Activated effector memory CD4-positive, alpha-beta T cell treated with Interleukin-2 at 50 U/mL for 16 hours (primary cell): ENCODE data around the gene LDLRAP1.

ENCODE experiments used
- DNase-seq: peaks from one replicate; pipeline ENCODE4 v3.0.0-alpha.2; 2020

The LDLRAP1 gene

DNA sequence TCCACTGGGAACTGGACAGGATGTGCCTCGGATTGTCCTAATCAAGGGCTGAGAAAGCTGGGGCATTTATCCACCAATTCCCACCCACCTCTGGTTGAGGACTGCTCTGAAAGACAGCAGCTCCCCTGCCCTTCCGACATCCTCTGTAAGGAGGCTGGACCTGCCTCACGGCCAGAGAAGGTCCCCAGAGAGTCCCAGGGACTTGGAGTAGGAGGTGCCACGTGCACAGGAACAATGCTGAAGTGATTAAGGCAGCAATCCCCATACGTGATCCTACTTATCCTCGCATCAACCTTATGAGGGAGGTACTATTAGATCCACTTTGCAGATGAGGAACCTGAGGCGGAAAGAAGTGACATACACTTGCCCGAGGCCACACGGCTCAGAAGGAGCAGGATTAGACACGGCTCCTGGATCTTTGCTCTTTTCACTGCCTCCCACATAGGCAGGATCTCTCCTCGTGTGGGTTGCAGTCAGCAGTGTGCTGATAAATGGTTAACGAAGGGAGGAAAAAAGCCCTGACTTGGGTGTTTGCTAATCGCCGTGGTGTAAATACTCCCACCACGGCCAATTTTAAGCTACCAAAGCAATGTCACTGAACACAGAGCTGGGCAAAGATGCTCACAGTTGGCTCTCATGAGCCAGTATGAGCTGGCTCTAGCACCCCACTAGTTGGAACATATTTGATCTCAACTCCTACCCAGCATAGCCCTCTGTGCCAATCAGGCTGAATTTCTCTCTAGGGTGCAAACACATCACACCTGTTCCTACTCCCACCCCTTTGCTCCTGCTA is 18.6 kb upstream of the LDLRAP1 start:
- no peak for DNase-seq

DNA sequence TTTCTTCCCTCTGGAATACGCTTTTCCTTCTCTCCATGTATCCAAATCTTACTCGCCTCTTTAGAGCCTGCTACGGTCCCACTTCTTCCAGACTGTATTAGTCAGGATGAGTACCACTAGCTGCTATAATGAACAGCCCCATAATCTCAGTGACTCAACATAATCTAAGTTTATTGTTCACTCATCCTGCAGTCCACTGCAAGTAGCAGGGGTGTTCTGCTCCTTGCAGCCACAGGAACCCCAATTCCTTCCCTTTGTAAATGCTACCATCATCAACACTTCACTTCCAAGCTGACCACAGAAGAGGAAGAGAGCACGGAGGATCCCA is 18.1 kb upstream of the LDLRAP1 start:
- DNase-seq: no peak

DNA sequence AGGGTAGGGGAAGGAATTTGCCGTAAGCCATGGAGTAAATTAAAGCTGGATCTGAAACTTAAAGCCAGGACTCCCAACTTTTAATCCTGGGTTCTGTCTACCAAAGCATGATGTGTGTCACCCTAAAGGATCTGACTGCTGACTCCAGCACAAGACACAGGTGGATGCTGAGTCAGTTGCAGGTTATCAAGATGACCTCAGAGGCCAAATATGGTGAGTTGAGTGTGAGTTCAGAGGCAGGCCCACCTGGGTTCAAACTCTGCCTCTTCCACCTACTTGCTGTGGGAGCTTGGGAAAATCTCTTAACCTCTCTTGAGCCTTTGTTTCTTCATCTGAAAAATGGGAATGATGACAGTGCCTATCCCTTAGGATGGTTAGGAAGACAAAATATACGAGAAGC is 16.7 kb upstream of the LDLRAP1 start:
- no peak for DNase-seq

DNA sequence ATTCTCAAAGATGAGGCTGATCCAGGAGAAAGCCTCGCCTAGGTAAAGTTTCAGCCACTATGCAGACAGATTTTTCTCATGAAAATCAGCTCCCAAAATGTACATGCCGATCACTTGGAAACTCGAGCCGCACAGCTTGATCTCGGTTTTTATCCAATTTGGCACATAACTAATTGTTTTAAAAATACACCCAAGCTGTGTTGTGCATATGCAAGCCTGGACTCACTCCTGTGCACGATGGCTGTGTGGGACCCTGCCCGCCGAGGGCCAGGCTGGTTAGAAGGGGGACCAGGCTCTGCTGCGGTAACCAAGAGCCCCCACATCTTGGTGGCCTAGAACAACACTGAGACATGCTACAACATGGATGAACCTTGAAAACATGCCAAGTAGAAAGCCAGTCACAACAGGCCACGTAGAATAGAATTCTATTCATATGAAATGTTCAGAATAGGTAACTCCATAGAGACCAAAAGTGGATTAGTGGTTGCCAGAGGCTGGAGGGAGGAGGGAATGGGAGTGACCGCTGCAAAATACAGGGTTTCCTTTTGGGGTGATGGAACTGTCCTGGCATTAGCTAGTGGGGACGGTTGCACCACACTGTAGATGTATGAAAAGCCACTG is 16.1 kb upstream of the LDLRAP1 start:
- no peak for DNase-seq

DNA sequence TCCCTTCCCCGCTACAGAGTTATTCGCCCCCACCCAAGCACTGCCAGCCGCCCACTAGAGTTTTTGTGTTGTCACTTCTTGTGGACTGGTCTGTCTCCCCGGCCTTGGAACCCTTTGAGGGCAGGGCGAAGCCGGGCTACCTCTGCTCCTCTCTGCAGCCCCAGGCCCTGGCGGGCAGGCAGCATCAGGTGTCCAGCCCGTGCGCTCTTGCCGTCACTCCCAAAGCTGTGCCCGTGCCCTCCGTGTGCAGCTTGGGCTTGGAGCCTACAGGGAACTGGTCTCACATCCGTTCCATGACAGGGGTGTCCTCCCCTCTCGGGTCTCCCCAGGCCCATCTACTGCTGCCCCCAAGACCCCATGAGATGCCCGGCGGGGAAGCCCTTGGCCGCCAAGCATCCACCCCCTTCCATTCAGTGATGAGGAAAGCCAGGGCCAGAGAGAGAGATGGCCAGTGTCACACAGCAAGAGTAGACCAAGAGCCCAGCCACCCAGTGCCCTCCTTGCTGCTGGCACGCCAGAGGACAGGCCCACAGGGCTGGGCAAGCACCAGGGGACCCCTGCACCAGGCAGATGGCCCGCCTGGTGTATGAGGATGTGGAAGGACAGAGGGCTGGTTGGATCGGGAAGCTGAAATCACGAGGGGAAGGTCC is 15.3 kb upstream of the LDLRAP1 start:
- no peak for DNase-seq

DNA sequence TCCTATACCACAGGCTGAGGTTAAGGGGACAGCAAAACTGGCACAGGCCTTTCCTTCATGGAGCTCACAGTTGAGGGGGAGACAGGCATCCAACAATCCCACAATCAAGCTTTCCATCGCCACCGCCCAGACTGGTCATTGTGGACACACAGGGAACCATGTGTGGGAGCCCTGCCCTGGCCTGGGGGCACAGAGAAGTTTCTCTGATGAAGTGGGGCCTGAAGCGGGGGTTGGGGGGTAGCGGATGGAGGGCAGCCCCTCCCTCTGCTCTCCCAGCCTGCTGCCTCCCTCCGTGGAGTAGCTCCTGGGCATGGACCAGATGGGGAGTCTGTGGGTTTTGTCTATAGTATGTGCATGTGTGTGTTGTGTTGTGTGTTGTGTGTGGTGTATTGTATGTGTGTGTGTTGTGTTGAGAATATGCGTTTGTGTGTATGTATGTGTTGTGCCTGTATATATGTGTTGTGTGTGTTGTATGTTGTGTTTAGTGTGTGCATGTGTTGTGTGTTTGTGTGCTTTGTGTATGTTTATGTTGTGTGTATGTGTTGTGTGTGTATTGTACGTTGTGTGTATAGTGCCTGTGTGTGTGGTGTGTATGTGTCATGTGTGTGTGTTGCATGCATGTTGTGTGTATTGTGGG is 14.4 kb upstream of the LDLRAP1 start:
- DNase-seq: no peak

DNA sequence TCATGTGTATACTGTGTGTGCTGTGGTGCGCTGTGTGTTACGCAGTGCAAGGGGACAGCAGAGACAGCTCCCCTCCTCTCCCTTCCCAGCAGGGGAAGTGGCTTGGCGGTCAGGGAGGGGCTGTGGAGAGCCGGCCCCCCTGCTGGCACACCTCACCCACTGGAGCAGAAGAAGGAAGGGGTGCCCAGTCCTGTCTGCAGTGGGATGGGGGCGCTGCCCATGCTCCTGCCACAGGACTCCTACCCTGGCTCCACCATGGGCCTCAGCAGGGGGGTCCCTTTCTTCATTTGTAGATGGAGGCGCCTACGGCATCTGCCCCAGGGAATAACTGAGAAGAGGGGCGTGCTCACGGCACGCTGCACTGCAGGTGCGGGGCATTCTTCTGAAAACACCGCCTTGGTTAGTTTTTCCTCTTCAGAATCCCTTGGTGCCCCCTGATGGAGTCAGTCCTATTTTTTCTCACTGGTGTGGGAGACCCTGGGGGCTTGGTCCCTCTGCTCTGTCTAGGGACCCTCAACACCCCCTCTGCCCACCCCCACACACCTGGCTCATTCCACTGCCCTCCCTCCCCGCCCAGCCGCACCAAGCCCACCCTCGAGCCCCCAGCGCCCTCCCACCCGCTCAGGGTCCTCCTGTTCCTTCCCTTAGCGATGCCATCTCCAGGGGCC is 13.8 kb upstream of the LDLRAP1 start:
- no peak for DNase-seq

DNA sequence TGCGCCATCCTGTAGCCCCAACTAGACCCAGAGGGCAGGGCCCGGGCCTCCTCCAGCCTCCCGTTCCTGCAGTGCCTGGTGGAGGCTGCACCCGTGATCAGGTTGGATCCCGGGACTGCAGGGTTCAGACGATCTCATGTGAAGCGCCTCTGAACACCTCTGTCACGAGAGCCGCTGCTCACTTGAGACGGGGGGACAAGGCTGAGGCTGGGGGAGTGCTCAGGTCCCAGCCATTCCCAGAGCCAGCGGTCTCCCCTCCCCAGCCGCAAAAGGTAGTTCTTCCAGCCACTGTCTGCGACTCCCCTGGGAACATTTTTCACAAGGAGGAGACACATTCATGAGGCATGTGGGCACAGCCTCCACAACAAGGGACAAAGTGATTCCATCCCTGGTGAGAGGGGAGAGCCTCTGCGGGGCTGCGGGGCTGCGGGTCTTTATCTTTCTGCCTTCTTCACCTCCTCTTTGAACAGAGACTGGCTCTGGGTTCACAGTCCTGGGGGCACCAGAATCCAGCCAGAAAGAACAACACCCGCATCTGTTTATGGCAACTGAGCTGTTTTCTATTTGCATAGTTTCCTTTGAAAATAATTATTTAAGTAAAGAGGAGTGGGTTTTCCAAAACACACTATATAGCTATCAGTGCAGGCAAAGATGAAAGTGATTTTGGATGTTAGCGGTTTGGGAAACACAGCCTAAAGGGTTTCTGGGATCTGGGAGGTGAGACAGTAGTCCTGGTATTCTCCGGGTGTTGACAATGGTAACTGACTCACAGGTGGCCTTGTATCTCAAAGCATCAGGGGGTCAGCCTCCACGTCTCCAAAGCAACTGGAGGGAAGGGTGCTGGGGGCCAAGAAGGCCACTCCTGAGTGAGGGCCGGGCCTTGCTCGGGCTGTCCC is 13.0 kb upstream of the LDLRAP1 start:
- DNase-seq: no peak

DNA sequence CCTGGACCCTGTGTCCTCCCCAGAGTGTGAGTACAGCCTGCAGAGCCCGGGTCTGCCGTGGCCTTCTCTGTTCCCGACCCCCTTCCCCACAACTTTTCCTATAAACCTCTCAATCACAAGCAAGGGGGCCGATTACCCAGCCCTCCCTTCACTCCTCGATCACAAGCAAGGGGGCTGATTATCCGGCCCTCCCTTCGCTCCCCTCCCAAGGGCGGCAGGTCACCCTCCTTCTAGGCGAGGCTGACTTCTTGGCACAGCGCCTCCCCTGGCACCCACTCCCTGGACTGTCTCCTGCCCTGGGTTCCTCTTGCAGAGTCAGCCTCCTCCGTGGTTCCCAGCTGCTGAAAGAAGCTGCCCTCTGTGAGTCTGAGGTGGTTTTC is 12.3 kb upstream of the LDLRAP1 start:
- no peak for DNase-seq

DNA sequence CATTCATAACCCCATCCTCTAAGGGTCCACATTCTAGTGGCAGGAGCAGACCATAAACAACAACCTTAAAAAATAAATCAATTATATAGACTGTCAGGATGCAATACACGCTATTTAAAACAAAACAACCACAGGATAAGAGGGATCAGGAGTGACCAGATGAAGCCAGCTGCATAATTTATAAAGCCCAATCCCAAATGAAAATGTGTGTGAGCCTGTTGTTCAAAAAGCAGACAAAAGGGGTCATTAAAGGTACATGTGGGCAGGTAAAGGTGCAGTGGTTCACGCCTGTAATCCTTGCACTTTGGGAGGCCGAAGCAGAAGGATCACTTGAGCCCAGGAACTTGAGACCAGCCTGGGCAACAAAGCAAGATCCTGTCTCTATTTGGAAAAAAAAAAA is 10.4 kb upstream of the LDLRAP1 start:
- no peak for DNase-seq

DNA sequence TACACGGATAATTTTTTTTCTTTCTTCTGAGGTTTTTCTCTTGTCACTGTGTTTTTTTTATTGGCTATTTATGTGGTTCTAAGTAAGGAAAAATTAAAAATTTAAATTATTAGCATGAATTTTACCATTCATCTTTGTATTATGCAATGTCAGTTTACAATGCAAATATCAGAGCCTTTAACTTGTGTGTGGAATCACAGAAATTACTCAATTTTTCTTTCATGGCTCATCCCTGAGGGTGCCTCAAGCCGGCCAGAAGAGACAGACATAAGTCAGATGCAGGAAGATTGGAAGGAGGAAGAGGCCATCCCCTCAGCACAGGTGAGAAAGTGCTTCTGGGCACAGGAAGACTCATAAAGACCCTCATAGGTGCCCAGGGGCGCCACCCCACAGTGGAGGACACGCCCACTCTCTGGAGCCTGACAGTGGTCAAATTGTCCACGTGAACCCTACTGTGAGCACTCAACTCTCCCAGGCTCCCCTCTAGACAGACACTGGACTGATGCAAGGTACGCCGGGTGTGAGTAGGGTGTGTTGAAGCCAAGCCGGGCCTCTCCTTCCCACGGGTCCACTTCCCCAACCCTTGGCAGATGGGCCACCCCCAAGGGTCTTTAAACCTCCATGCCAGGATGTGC is 9.5 kb upstream of the LDLRAP1 start:
- no peak for DNase-seq

DNA sequence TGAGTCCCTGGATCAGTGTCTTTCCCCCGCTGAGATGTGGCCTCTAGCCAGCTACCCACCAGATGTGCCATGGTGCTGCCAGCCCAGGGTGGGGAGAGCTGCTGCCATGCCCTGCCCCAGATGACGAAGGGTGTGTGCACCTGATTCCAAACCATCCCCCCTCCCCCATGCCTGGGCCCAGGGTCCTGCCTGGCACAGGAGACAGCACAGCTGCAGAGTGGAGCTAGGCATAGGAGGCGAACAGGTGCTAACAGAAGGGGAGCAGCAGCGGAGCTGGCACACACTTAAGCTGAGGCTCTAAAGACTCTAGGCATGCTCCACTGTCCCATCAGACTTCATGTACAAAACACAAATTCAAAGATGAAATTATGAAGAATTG is 9.0 kb upstream of the LDLRAP1 start:
- DNase-seq: no peak

DNA sequence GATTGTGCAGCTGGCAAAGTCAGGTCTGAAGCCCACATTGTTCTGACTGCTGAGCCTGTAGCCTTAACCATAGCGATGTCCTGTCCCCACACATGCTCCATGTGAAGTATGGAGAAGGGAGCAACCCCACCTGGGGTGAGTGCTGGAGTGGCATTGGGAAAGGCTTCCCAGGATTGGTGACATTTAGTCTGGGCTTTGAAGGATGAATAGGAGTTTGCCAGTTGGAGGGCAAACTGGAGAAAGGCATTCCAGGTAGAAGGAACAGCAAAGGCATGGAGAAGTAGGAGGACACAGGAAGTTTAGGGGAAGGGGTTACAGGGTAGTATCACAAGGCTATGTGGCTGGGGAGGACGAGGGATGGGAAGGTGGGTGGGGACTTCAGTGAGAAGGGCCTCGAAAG is 7.3 kb upstream of the LDLRAP1 start:
- no peak for DNase-seq

DNA sequence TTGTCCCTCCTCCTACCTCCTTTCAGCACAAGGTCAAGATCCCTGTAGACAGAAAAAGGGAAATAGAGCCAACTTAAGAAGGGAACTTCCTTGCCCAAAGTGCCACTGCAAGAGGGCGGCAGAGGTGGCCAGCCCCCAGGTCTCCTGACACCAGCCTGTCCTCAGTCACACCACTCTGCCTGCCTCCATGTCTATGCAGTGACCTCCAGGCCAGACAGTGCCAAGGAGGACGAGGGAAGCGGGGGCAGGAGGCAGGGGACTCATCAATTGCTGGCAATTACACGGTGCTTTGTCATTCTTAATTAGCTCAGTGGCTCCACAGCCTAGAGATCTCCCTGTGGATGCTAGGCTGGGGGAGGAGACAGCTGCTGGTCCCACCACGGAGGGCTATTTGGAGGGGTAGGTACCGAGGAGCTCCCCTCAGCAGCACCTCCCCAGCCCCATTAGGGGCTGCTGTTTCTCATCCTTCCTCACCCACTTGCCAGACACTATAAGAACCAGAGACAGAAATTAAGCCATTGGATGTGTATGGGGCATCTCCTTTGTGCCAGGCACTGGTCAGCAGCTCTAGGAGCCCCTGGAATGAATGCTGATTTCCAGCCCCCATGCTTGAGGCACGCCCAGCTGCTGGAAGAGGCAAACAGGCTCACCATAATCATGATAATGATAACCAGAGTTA is 6.1 kb upstream of the LDLRAP1 start:
- no peak for DNase-seq

DNA sequence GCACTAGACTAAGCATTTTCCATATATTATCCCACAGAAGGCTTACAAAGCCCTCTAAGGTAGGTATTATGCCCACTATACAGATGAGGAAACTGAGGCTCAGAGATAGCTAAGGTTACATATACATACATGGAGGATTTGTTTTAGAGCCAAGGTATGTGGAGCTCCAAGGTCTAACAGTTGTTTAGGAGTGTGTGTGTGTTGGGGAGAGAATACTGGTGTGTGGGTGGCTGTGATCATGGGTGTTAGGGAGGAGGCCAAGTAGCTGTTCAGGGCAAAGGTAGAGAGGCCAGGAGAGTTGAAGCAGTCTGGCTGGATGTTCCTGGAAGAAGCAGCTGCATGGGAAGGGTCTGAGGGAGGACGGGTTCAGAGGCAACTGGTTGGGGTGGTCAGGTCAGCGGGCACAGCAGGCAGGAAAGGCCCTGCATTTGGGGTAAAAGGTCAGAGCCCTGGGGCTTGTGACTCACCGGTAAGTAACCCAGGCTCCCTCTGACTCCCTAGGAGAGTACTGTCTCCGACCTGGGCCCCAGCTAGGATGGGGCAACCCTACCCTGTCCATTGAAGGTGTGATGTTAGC is 5.1 kb upstream of the LDLRAP1 start:
- no peak for DNase-seq

DNA sequence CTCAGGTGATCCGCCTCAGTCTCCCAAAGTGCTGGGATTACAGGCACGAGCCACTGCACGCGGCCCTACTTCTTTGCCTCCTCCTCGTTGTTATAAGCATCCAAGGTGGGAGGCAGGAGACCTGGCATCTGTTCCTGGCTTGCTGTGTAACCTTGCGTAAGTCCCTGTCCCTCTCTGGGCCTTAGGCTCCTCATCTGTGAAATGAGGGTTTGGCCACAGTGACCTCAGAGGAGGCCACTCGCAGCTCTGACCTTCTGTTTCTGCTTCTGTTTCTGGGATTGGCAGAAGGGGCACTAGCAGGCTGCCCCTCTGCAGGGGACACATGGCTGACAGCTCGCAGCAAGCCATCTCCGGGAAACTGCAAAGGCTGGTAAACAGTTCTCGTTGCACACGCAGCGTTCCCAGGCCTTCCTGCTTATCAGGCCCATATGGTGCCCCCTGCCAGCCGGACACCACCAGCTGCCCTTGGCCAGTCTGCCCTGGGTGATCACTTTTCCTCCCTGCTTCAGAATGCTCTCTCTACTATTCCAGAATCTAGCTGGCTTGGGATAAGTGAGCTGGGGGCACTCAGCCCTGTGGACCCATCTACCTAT is 2.6 kb upstream of the LDLRAP1 start:
- DNase-seq: no peak

DNA sequence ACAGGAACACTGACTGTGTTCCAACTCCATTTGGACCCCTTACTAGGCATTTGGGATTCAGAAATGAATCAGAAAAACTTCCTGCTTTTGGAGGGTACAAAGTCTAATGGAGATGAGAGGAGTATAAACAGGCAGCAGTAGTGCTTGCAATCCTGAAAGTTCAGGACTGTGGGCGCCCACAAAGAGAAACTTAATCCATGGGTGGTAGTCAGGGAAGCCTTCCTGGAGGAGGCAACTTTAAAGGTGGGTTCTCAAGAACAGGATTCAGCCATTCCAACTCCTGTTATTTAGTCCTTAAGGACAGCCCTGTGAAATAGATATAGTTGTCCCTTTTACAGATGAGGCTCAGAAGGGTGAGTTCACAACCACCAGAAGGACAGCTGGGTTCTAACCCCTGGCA is 2.0 kb upstream of the LDLRAP1 start:
- no peak for DNase-seq

DNA sequence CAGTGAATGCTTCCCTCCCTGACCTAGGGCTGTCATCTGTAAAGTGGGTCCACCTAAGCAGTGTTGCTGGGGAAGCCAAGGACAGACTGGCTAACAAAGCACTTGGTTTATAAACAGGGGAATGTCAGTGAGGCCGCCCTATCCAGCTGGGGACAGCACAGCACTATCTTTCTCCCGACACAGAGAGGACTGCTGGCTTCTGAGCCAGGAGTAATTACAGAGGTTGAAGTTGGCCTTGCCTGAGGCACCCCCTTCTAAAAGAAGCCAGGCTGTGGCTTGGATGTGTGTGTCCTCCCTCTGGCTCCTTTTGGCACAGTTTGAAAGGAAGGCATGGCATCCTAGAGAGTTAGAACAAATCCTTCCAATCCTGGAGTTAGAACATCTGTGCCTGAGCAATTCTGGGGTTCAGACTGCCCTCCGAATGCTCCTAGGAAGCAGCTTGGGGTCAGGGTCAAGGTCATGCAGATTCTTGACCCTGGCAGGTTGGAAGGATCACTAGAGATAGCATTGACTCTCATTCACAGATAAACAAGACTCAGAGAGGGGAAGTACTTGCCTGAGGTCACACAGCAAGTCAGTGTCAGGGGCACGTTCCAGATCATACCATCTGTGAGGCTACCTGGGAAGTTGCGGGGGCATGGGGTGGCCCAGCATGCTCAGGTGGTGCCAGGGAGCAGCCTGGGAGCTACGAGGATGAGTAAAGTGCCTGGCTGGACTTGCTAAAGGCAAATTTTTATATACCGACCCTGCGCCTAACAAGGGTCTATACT is 1.3 kb upstream of the LDLRAP1 start:
- DNase-seq: no peak

DNA sequence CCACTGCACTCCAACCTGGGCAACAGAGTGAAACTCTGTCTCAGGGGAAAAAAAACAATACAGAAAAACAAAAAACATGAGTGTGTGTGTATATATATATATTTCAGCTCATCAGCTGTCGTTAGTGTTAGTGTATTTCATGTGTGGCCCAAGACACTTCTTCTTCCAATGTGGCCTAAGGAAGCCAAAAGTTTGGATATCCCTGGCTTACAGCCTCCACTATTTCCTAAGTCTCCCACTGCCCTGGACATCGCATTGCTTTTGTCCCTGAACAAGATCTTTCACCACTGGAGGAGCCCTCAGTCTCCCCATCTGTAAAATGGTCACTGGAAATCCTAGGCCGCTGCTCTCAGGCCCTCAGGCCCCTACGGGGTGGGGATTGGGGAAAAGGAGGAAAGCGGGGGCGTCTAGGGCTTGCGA is 391 bp upstream of the LDLRAP1 start:
- DNase-seq: no peak
